Gastrocnemius medialis (tissue), 4 donors: ENCODE results near the gene MYO1B.

Source experiments
- CTCF ChIP-seq, 5 experiments: fragments of 450-650 bp in 3 of 5; fragments of 200-600 bp in 2 of 5; sonication (generic) in 2 of 5; IDR thresholded peaks in 4 of 5; conservative IDR thresholded peaks in 1 of 5; 1 replicate in 4 of 5; 2 replicates in 1 of 5; pipeline ENCODE4 v1.5.1; 2016 to 2019; ENCODE audit warnings: antibody characterized with exemption in 5 of 5, mild to moderate bottlenecking in 3 of 5, moderate library complexity in 3 of 5
- POLR2A ChIP-seq, 2 donors: fragments of 450-650 bp; IDR thresholded peaks; one replicate each; pipeline ENCODE4 v1.6.1; 2017; ENCODE audit warnings: antibody characterized with exemption in 2 of 2, mild to moderate bottlenecking in 2 of 2, moderate library complexity in 2 of 2

GRCh38 chr2:191209340-191209739 is 35.9 kb upstream of the MYO1B start:
- no peak for TF ChIP-seq CTCF (IDR thresholded peaks at IDR 0.05 in 4 of 5, conservative IDR thresholded peaks at IDR 0.05 in 1 of 5)
- TF ChIP-seq POLR2A (IDR thresholded peaks at IDR 0.05) = no peak
